NCI-H446 treated with DMSO at 0.1 percent for 48 hours (cell line): ENCODE results near the gene CCDC47.
"Not testable (repeated sequence)": the region's sequence is repeated elsewhere in the genome, so short reads cannot be mapped to it uniquely, and the experiment has no call there.

Source experiments
- DNase-seq: peaks from one replicate; lab custom pipeline; 2025; lab: John Stamatoyannopoulos, UW

The CCDC47 gene

GRCh38 chr17:63722403-63722802 is 51.0 kb downstream of the CCDC47 start:
- no peak for DNase-seq

GRCh38 chr17:63720194-63720593 is 53.2 kb downstream of the CCDC47 start:
- not testable (repeated sequence) for DNase-seq

- no peak for DNase-seq
These were observed 54.4 kb downstream of the CCDC47 start for GRCh38 chr17:63718988-63719387.

- no peak for DNase-seq
These were observed 57.0 kb downstream of the CCDC47 start for GRCh38 chr17:63716426-63716825.

- DNase-seq, result no peak
These were observed 58.7 kb downstream of the CCDC47 start for GRCh38 chr17:63714550-63715277.

- DNase-seq, result no peak
These were observed 64.3 kb downstream of the CCDC47 start for GRCh38 chr17:63709110-63709509.

GRCh38 chr17:63707151-63707550 is 66.2 kb downstream of the CCDC47 start:
- DNase-seq, result no peak

- no peak for DNase-seq
These were observed 66.9 kb downstream of the CCDC47 start for GRCh38 chr17:63706336-63707082.

GRCh38 chr17:63705657-63706056 is 67.7 kb downstream of the CCDC47 start:
- no peak for DNase-seq

GRCh38 chr17:63704836-63705235 is 68.6 kb downstream of the CCDC47 start:
- DNase-seq, result no peak

- DNase-seq, result no peak
These were observed 69.2 kb downstream of the CCDC47 start for GRCh38 chr17:63704259-63704576.

GRCh38 chr17:63703556-63704258 is 69.7 kb downstream of the CCDC47 start:
- no peak for DNase-seq

GRCh38 chr17:63703029-63703428 is 70.4 kb downstream of the CCDC47 start:
- DNase-seq, result no peak

GRCh38 chr17:63702721-63703015 is 70.7 kb downstream of the CCDC47 start:
- DNase-seq, result no peak

- no peak for DNase-seq
These were observed 71.3 kb downstream of the CCDC47 start for GRCh38 chr17:63701868-63702720.

GRCh38 chr17:63701456-63701820 is 72.0 kb downstream of the CCDC47 start:
- DNase-seq, result no peak

- peak; percentile 5 for DNase-seq
These were observed 72.6 kb downstream of the CCDC47 start for GRCh38 chr17:63700528-63701455.

GRCh38 chr17:63699638-63700527 is 73.5 kb downstream of the CCDC47 start, which contains the start of gene LIMD2:
LIMD2 (minus strand) TSS chr17:63700125; CDS start chr17:63699298, 827 bp downstream.
- no peak for DNase-seq

- DNase-seq, result no peak
These were observed 74.3 kb downstream of the CCDC47 start for GRCh38 chr17:63698886-63699637.
